Measurements from ENCODE around the gene PREX1. TPM values are rescaled to one million over a fixed set of nuclear protein-coding genes. Genes with fewer than 3 reads are reported as not detected.

The PREX1 gene
- total and polyA plus RNA-seq, 2 of the 4 experiments (the other 2 are of a cell fraction), result 0.67 to 0.72 TPM

GRCh38 chr20:48770700-48771442 is 56.9 kb downstream of the PREX1 start:
- intact Hi-C loops (cut with micrococcal nuclease), result no loop called here
- Histone ChIP-seq H3K4ac (ENCODE audit: low read depth, low read length) (no peak overlapping the region), H3K4me3 (ENCODE audit: insufficient read depth, low read depth, low read length) (no peak overlapping the region), H3K56ac (ENCODE audit: extremely low read depth, insufficient read depth, low read length) (no peak overlapping the region), H2BK15ac (ENCODE audit: low read depth, low read length) (no peak overlapping the region), H4K5ac (ENCODE audit: low read depth, low read length) (no peak overlapping the region), H2BK20ac (ENCODE audit: low read depth, low read length) (no peak overlapping the region), H2AK5ac (ENCODE audit: low read depth, low read length) (no peak overlapping the region), H3K36me3 (ENCODE audit: control insufficient read depth, insufficient read depth, low read length) (no peaks in the 10 kb centered on the region), H4K8ac (ENCODE audit: low read depth in 2 of 2, low read length in 2 of 2) (no peak overlapping the region), H3K18ac (ENCODE audit: low read depth, low read length) (no peak overlapping the region), H3K23ac (ENCODE audit: low read depth, low read length) (no peak overlapping the region), H3K9me3 (ENCODE audit: control insufficient read depth, insufficient read depth, low read length) (peaks cover 3% of the 10 kb centered on the region; the same call in 1 of the 2 replicates), H3K27me3 (ENCODE audit: control insufficient read depth, insufficient read depth, low read length) (peaks cover 15% of the 10 kb centered on the region; the same call in 1 of the 2 replicates), H3K9me1 (ENCODE audit: insufficient read depth, low read length) (no peaks in the 10 kb centered on the region), H3K4me2 (ENCODE audit: low read depth, low read length) (no peak overlapping the region), H3K27ac (ENCODE audit: insufficient read depth, low read length) (no peak overlapping the region), H2BK120ac (ENCODE audit: low read depth, low read length) (no peak overlapping the region), H3K79me1 (ENCODE audit: low read depth in 1 of 2, low read length in 2 of 2) (no peaks in the 10 kb centered on the region), H4K20me1 (ENCODE audit: insufficient read depth, low read length) (no peaks in the 10 kb centered on the region), H4K91ac (ENCODE audit: insufficient read depth, low read depth, low read length) (no peak overlapping the region), H3K14ac (replicated peaks; ENCODE audit: low read depth, low read length) (no peak overlapping the region), H2AK9ac (replicated peaks; ENCODE audit: low read depth, low read length, poor library complexity) (no peak overlapping the region), H3K9ac (ENCODE audit: low read depth, low read length) (no peak overlapping the region), H3K4me1 (ENCODE audit: control insufficient read depth, insufficient read depth, low read length) (no peaks in the 10 kb centered on the region), H2BK5ac (ENCODE audit: low read depth, low read length, poor library complexity, severe bottlenecking) (no peak overlapping the region), H2AFZ (replicated peaks; ENCODE audit: low read length, poor library complexity) (no peak overlapping the region)
- no TSS peak for BruUV-seq (replicated peaks)
- TF ChIP-seq BHLHE40 (IDR thresholded peaks at IDR 0.05; ENCODE audit: low read depth, low read length) (no peak), MXI1 (IDR thresholded peaks at IDR 0.05; ENCODE audit: borderline replicate concordance, low read depth, low read length) (no peak), CTCF (conservative IDR thresholded peaks at IDR 0.05; ENCODE audit: low read depth, low read length) (no peak), RCOR1 (IDR thresholded peaks at IDR 0.05; ENCODE audit: insufficient replicate concordance, low read length) (no peak), FOS (IDR thresholded peaks at IDR 0.05; ENCODE audit: low read depth, low read length) (no peak), CHD1 (IDR thresholded peaks at IDR 0.05; ENCODE audit: low read depth, low read length) (no peak), USF2 (IDR thresholded peaks at IDR 0.05; ENCODE audit: low read depth, low read length) (no peak), RAD21 (IDR thresholded peaks at IDR 0.05; ENCODE audit: low read length) (no peak), CEBPB (IDR thresholded peaks at IDR 0.05; ENCODE audit: low read depth, low read length) (no peak), SMC3 (IDR thresholded peaks at IDR 0.05; ENCODE audit: low read depth, low read length) (no peak), MAZ (IDR thresholded peaks at IDR 0.05; ENCODE audit: borderline replicate concordance, low read depth, low read length) (no peak), RFX5 (IDR thresholded peaks at IDR 0.05; ENCODE audit: low read depth, low read length) (no peak), MAFK (IDR thresholded peaks at IDR 0.05; ENCODE audit: low read depth, low read length) (no peak), ELK1 (IDR thresholded peaks at IDR 0.05; ENCODE audit: borderline replicate concordance, low read depth, low read length) (no peak), POLR2A (IDR thresholded peaks at IDR 0.05; ENCODE audit: low read depth, low read length) (no peak), NFE2L2 (IDR thresholded peaks at IDR 0.05; ENCODE audit: low read depth, low read length) (no peak)
- DNase-seq (no peak), ATAC-seq (ENCODE audit: low read depth) (no peak)
- dilution Hi-C loops (cut with HindIII; ENCODE audit: low sequenced_read_pairs, unreplicated experiment), result no loop called here
- CTCF ChIA-PET, result no interaction called here
- in situ Hi-C loops (cut with MboI; ENCODE audit: low sequenced_read_pairs), result no loop called here
- POLR2A ChIA-PET (ENCODE audit: unreplicated experiment), result no interaction called here
- 33% methylated on average over 1 of the region's 9 CpGs; no CpG with 5 or more reads in 1 of the 2 experiments for WGBS, 2 experiments (ENCODE audit: extremely low coverage in 2 of 2, insufficient read length in 1 of 2)
